ENCODE measurements around the gene RIC1.
A peak's percentile ranks its signal among the peaks of the same experiment; 100 is the strongest.
"Not testable (repeated sequence)": the region's sequence is repeated elsewhere in the genome, so short reads cannot be mapped to it uniquely, and the experiment has no call there.

The RIC1 gene

GRCh38 chr9:5767968-5768932, 139.3 kb downstream of the RIC1 start:
- Histone ChIP-seq H3K4me1 (ENCODE audit: control insufficient read depth, insufficient read depth, low read length) (no peaks in the 10 kb centered on the region), H3K9me3 (ENCODE audit: control insufficient read depth, insufficient read depth, low read length) (no peaks in the 10 kb centered on the region), H3K4me3 (ENCODE audit: low read depth, low read length) (no peak overlapping the region), H3K27ac (ENCODE audit: low read depth, low read length) (no peak overlapping the region), H3K9ac (ENCODE audit: low read depth, low read length) (no peak overlapping the region), H3K36me3 (ENCODE audit: control insufficient read depth, insufficient read depth, low read length) (peaks cover 94% of the 10 kb centered on the region), H3K27me3 (ENCODE audit: control insufficient read depth, insufficient read depth, low read length) (no peaks in the 10 kb centered on the region)

- H3K27ac ChIP-seq (ENCODE audit: low read depth, low read length): no peak overlapping the region
- H3K36me3 ChIP-seq (ENCODE audit: control insufficient read depth, insufficient read depth, low read length): peaks cover 84% of the 10 kb centered on the region
These were observed 144.6 kb downstream of the RIC1 start for GRCh38 chr9:5773324-5773999.

GRCh38 chr9:5778805-5779204, 149.9 kb downstream of the RIC1 start:
- H3K27me3 ChIP-seq (ENCODE audit: control insufficient read depth, insufficient read depth, low read length): no peaks in the 10 kb centered on the region
- H3K9me3 ChIP-seq (ENCODE audit: control insufficient read depth, insufficient read depth, low read length): peaks cover 37% of the 10 kb centered on the region
- no peak overlapping the region for H3K27ac ChIP-seq (ENCODE audit: low read depth, low read length)
- H3K9ac ChIP-seq (ENCODE audit: low read depth, low read length): no peak overlapping the region
- H3K36me3 ChIP-seq (ENCODE audit: control insufficient read depth, insufficient read depth, low read length): peaks cover 56% of the 10 kb centered on the region
- peaks cover 14% of the 10 kb centered on the region for H3K4me1 ChIP-seq (ENCODE audit: control insufficient read depth, insufficient read depth, low read length)
- no peak overlapping the region for H3K4me3 ChIP-seq (ENCODE audit: low read depth, low read length)

More at GRCh38 chr9:5773324-5773999, 144.6 kb downstream of the RIC1 start:
- Histone ChIP-seq H3K9me3 (ENCODE audit: control insufficient read depth, insufficient read depth, low read length) (peaks cover 6% of the 10 kb centered on the region), H3K9ac (ENCODE audit: low read depth, low read length) (no peak overlapping the region), H3K27me3 (ENCODE audit: control insufficient read depth, insufficient read depth, low read length) (no peaks in the 10 kb centered on the region), H3K4me3 (ENCODE audit: low read depth, low read length) (no peak overlapping the region), H3K4me1 (ENCODE audit: control insufficient read depth, insufficient read depth, low read length) (peaks cover 14% of the 10 kb centered on the region)

GRCh38 chr9:5779705-5780218, 150.9 kb downstream of the RIC1 start:
- H3K9ac ChIP-seq (ENCODE audit: low read depth, low read length); H3K27ac ChIP-seq (ENCODE audit: low read depth, low read length); H3K4me3 ChIP-seq (ENCODE audit: low read depth, low read length); H3K27me3 ChIP-seq (ENCODE audit: control insufficient read depth, insufficient read depth, low read length): not testable (repeated sequence)
- H3K9me3 ChIP-seq (ENCODE audit: control insufficient read depth, insufficient read depth, low read length): peaks cover 37% of the 10 kb centered on the region
- H3K36me3 ChIP-seq (ENCODE audit: control insufficient read depth, insufficient read depth, low read length): peaks cover 47% of the 10 kb centered on the region
- H3K4me1 ChIP-seq (ENCODE audit: control insufficient read depth, insufficient read depth, low read length): peaks cover 21% of the 10 kb centered on the region

- not testable (repeated sequence) for H3K9ac ChIP-seq (ENCODE audit: low read depth, low read length); H3K4me1 ChIP-seq (ENCODE audit: control insufficient read depth, insufficient read depth, low read length); H3K4me3 ChIP-seq (ENCODE audit: low read depth, low read length); H3K27me3 ChIP-seq (ENCODE audit: control insufficient read depth, insufficient read depth, low read length); H3K27ac ChIP-seq (ENCODE audit: low read depth, low read length)
- H3K9me3 ChIP-seq (ENCODE audit: control insufficient read depth, insufficient read depth, low read length): peaks cover 31% of the 10 kb centered on the region
- peaks cover 45% of the 10 kb centered on the region for H3K36me3 ChIP-seq (ENCODE audit: control insufficient read depth, insufficient read depth, low read length)
These were observed 154.5 kb downstream of the RIC1 start for GRCh38 chr9:5783420-5783819.

- no peaks in the 10 kb centered on the region for H3K27me3 ChIP-seq (ENCODE audit: control insufficient read depth, insufficient read depth, low read length)
- H3K4me1 ChIP-seq (ENCODE audit: control insufficient read depth, insufficient read depth, low read length): peaks cover 8% of the 10 kb centered on the region
- H3K9me3 ChIP-seq (ENCODE audit: control insufficient read depth, insufficient read depth, low read length): peaks cover 26% of the 10 kb centered on the region
- H3K4me3 ChIP-seq (ENCODE audit: low read depth, low read length): no peak overlapping the region
- peak overlapping the region; percentile 56 for H3K27ac ChIP-seq (ENCODE audit: low read depth, low read length)
- no peak overlapping the region for H3K9ac ChIP-seq (ENCODE audit: low read depth, low read length)
- peaks cover 39% of the 10 kb centered on the region for H3K36me3 ChIP-seq (ENCODE audit: control insufficient read depth, insufficient read depth, low read length)
These were observed 155.1 kb downstream of the RIC1 start for GRCh38 chr9:5783982-5784381.

GRCh38 chr9:5784526-5785315, 155.8 kb downstream of the RIC1 start:
- H3K9ac ChIP-seq (ENCODE audit: low read depth, low read length): no peak overlapping the region
- H3K36me3 ChIP-seq (ENCODE audit: control insufficient read depth, insufficient read depth, low read length): peaks cover 36% of the 10 kb centered on the region
- no peaks in the 10 kb centered on the region for H3K27me3 ChIP-seq (ENCODE audit: control insufficient read depth, insufficient read depth, low read length)
- H3K4me1 ChIP-seq (ENCODE audit: control insufficient read depth, insufficient read depth, low read length): peaks cover 8% of the 10 kb centered on the region
- no peak overlapping the region for H3K4me3 ChIP-seq (ENCODE audit: low read depth, low read length)
- H3K9me3 ChIP-seq (ENCODE audit: control insufficient read depth, insufficient read depth, low read length): peaks cover 18% of the 10 kb centered on the region
- H3K27ac ChIP-seq (ENCODE audit: low read depth, low read length): peak overlapping the region; percentile 56

GRCh38 chr9:5786370-5787127, 157.6 kb downstream of the RIC1 start:
- Histone ChIP-seq H3K36me3 (ENCODE audit: control insufficient read depth, insufficient read depth, low read length) (peaks cover 33% of the 10 kb centered on the region), H3K27ac (ENCODE audit: low read depth, low read length) (no peak overlapping the region), H3K27me3 (ENCODE audit: control insufficient read depth, insufficient read depth, low read length) (no peaks in the 10 kb centered on the region), H3K9me3 (ENCODE audit: control insufficient read depth, insufficient read depth, low read length) (peaks cover 8% of the 10 kb centered on the region; the same call in 1 of the 2 replicates), H3K4me1 (ENCODE audit: control insufficient read depth, insufficient read depth, low read length) (peaks cover 8% of the 10 kb centered on the region), H3K9ac (ENCODE audit: low read depth, low read length) (no peak overlapping the region), H3K4me3 (ENCODE audit: low read depth, low read length) (no peak overlapping the region)

- Histone ChIP-seq H3K27me3 (ENCODE audit: control insufficient read depth, insufficient read depth, low read length) (no peaks in the 10 kb centered on the region), H3K9ac (ENCODE audit: low read depth, low read length) (no peak overlapping the region), H3K9me3 (ENCODE audit: control insufficient read depth, insufficient read depth, low read length) (peaks cover 5% of the 10 kb centered on the region; the same call in 1 of the 2 replicates), H3K27ac (ENCODE audit: low read depth, low read length) (no peak overlapping the region), H3K4me1 (ENCODE audit: control insufficient read depth, insufficient read depth, low read length) (peaks cover 8% of the 10 kb centered on the region), H3K4me3 (ENCODE audit: low read depth, low read length) (no peak overlapping the region), H3K36me3 (ENCODE audit: control insufficient read depth, insufficient read depth, low read length) (peaks cover 34% of the 10 kb centered on the region)
These were observed 158.3 kb downstream of the RIC1 start for GRCh38 chr9:5787220-5787619.

- Histone ChIP-seq H3K27ac (ENCODE audit: low read depth, low read length) (no peak overlapping the region), H3K36me3 (ENCODE audit: control insufficient read depth, insufficient read depth, low read length) (peaks cover 34% of the 10 kb centered on the region), H3K9me3 (ENCODE audit: control insufficient read depth, insufficient read depth, low read length) (0 out of 2 replicates have a peak, but pooled peaks cover 2% of the 10 kb centered on the region), H3K9ac (ENCODE audit: low read depth, low read length) (no peak overlapping the region), H3K27me3 (ENCODE audit: control insufficient read depth, insufficient read depth, low read length) (no peaks in the 10 kb centered on the region), H3K4me3 (ENCODE audit: low read depth, low read length) (no peak overlapping the region), H3K4me1 (ENCODE audit: control insufficient read depth, insufficient read depth, low read length) (peaks cover 8% of the 10 kb centered on the region)
These were observed 158.9 kb downstream of the RIC1 start for GRCh38 chr9:5787759-5788302.

Measured in HUES48 (cell line).